OCI-LY1 (cell line): ENCODE results near the gene CAT.

ENCODE experiments used
- H2AFZ ChIP-seq: fragments of 200-600 bp; sonication (generic), shearing (Covaris generic); 2 replicates; pipeline ENCODE4 v1.6.0; 2014; ENCODE audit warnings: antibody characterized with exemption, mild to moderate bottlenecking, low read length
- H3F3A ChIP-seq: fragments of 200-600 bp; sonication (generic), shearing (Covaris generic); 2 replicates; pipeline ENCODE4 v1.6.0; 2014; ENCODE audit warnings: mild to moderate bottlenecking, antibody characterized with exemption, low read length, moderate library complexity; ENCODE audit not compliant: insufficient read depth
- H3K27ac ChIP-seq: fragments of 200-600 bp; sonication (generic); 2 replicates; pipeline ENCODE4 v1.5.1; 2014; ENCODE audit warnings: low read length, mixed run types, mild to moderate bottlenecking, low read depth; ENCODE audit not compliant: poor library complexity, severe bottlenecking
- H3K27me3 ChIP-seq: fragments of 200-600 bp; sonication (generic); 2 replicates; pipeline ENCODE4 v1.6.0; 2014; ENCODE audit warnings: antibody characterized with exemption, mild to moderate bottlenecking, low read length, moderate library complexity; ENCODE audit not compliant: insufficient read depth
- H3K36me3 ChIP-seq: fragments of 200-600 bp; sonication (generic); 2 replicates; pipeline ENCODE4 v1.6.1; 2014; ENCODE audit warnings: mild to moderate bottlenecking, antibody characterized with exemption, low read length, moderate library complexity, mixed read lengths; ENCODE audit not compliant: insufficient read depth
- H3K4me1 ChIP-seq: fragments of 200-600 bp; sonication (generic); 2 replicates; pipeline ENCODE4 v1.5.1; 2014; ENCODE audit warnings: mild to moderate bottlenecking, low read length, moderate library complexity; ENCODE audit not compliant: insufficient read depth, severe bottlenecking
- H3K4me2 ChIP-seq: fragments of 200-600 bp; sonication (generic), shearing (Covaris generic); 2 replicates; pipeline ENCODE4 v1.6.1; 2014; ENCODE audit warnings: low read length
- H3K4me3 ChIP-seq: fragments of 200-600 bp; sonication (generic); 2 replicates; pipeline ENCODE4 v1.5.1; 2014; ENCODE audit warnings: low read length, low read depth, mild to moderate bottlenecking, mixed read lengths; ENCODE audit not compliant: poor library complexity, severe bottlenecking
- H3K79me2 ChIP-seq: fragments of 200-600 bp; shearing (Covaris generic); 2 replicates; pipeline ENCODE4 v1.6.1; 2016; ENCODE audit warnings: mixed run types, low read length, mixed read lengths; ENCODE audit not compliant: insufficient read depth
- H3K9ac ChIP-seq: fragments of 200-600 bp; sonication (generic), shearing (Covaris generic); 2 replicates; pipeline ENCODE4 v1.6.1; 2014; ENCODE audit warnings: mild to moderate bottlenecking, low read length, mixed read lengths
- H3K9me2 ChIP-seq: fragments of 200-600 bp; sonication (generic), shearing (Covaris generic); 2 replicates; pipeline ENCODE4 v1.6.1; 2014; ENCODE audit warnings: low read depth, mild to moderate bottlenecking, low read length, mixed read lengths
- H3K9me3 ChIP-seq: fragments of 200-600 bp; shearing (Covaris generic); 2 replicates; pipeline ENCODE4 v1.6.1; 2014; ENCODE audit warnings: low read length, mixed read lengths
- H4K20me1 ChIP-seq: fragments of 200-600 bp; sonication (generic), shearing (Covaris generic); 2 replicates; pipeline ENCODE4 v1.6.0; 2016; ENCODE audit warnings: mild to moderate bottlenecking, low read length; ENCODE audit not compliant: insufficient read depth
- EZH2 ChIP-seq: fragments of 200-600 bp; sonication (generic), shearing (Covaris generic); IDR thresholded peaks from 2 replicates; pipeline ENCODE4 v1.8.0; 2017; ENCODE audit warnings: borderline replicate concordance, mixed run types, mild to moderate bottlenecking, antibody characterized with exemption, low read length, moderate library complexity, mixed read lengths
- TF ChIP-seq, protein P1 (sequence below): fragments of 200-600 bp; sonication (generic), shearing (Covaris generic); IDR thresholded peaks from 2 replicates; pipeline ENCODE4 v1.5.1; 2017; ENCODE audit warnings: mild to moderate bottlenecking, antibody characterized with exemption, low read length, moderate library complexity, mixed read lengths

The CAT gene

DNA sequence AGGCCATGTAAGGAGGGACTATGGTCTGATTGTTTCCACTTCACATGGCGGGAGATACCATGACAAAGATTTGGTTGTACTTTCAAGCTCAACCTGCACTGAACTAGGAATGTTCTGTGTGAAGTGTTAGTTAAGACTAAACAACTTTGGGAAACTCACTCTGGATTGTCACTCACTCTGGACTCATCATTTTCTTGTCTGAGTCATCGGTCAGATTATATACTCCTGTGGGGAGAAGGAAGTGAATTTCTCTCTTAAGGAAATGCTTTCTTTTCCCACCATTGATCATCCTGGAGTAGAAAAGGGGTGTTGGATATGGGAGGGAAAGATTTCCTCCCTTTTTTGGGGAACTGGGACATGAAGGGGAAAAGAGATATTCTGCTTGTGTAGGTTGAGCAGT lies 26.9 kb upstream of the CAT start:
- no peak overlapping the region for H3K9ac ChIP-seq
- no peaks in the 10 kb centered on the region for H3K36me3 ChIP-seq
- no peak overlapping the region for H3K27ac ChIP-seq
- H4K20me1 ChIP-seq = no peaks in the 10 kb centered on the region
- no peak overlapping the region for H3K4me3 ChIP-seq
- TF ChIP-seq EZH2 = no peak
- TF ChIP-seq, protein P1, sequence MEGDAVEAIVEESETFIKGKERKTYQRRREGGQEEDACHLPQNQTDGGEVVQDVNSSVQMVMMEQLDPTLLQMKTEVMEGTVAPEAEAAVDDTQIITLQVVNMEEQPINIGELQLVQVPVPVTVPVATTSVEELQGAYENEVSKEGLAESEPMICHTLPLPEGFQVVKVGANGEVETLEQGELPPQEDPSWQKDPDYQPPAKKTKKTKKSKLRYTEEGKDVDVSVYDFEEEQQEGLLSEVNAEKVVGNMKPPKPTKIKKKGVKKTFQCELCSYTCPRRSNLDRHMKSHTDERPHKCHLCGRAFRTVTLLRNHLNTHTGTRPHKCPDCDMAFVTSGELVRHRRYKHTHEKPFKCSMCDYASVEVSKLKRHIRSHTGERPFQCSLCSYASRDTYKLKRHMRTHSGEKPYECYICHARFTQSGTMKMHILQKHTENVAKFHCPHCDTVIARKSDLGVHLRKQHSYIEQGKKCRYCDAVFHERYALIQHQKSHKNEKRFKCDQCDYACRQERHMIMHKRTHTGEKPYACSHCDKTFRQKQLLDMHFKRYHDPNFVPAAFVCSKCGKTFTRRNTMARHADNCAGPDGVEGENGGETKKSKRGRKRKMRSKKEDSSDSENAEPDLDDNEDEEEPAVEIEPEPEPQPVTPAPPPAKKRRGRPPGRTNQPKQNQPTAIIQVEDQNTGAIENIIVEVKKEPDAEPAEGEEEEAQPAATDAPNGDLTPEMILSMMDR = no peak
- no peaks in the 10 kb centered on the region for H3K9me2 ChIP-seq
- H3K9me3 ChIP-seq = peaks cover 6% of the 10 kb centered on the region
- no peaks in the 10 kb centered on the region for H3K27me3 ChIP-seq
- H3K4me1 ChIP-seq = no peaks in the 10 kb centered on the region
- H2AFZ ChIP-seq = no peak overlapping the region
- no peaks in the 10 kb centered on the region for H3F3A ChIP-seq
- no peak overlapping the region for H3K4me2 ChIP-seq
- H3K79me2 ChIP-seq = no peaks in the 10 kb centered on the region

DNA sequence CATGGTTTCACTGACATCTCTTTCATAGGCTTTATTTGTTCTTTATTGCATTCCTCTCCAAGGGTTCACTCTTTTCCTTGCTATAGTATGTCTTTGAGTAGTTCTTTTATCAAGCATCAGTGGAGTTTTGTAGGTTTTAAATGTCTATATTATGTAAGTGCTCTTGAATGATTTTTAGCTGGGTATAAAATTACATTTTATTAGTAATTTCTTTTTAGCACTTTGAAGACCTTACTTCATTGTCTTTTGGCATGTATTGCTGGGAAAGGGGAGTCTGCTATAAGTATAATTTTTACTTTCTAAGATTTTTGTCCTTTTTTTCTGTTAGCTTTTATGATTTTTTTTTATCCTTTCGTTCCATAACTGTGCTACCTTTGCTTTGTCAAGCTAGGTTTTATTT lies 25.5 kb upstream of the CAT start:
- H3K27me3 ChIP-seq = no peaks in the 10 kb centered on the region
- H2AFZ ChIP-seq = no peak overlapping the region
- no peak for TF ChIP-seq EZH2
- TF ChIP-seq, protein P1 = no peak
- H3K4me2 ChIP-seq = no peak overlapping the region
- H3K36me3 ChIP-seq = no peaks in the 10 kb centered on the region
- H3K4me3 ChIP-seq = no peak overlapping the region
- no peaks in the 10 kb centered on the region for H3K79me2 ChIP-seq
- no peaks in the 10 kb centered on the region for H3F3A ChIP-seq
- no peak overlapping the region for H3K9ac ChIP-seq
- no peaks in the 10 kb centered on the region for H3K9me2 ChIP-seq
- H3K27ac ChIP-seq = no peak overlapping the region
- peaks cover 6% of the 10 kb centered on the region for H3K9me3 ChIP-seq
- no peaks in the 10 kb centered on the region for H4K20me1 ChIP-seq
- no peaks in the 10 kb centered on the region for H3K4me1 ChIP-seq

DNA sequence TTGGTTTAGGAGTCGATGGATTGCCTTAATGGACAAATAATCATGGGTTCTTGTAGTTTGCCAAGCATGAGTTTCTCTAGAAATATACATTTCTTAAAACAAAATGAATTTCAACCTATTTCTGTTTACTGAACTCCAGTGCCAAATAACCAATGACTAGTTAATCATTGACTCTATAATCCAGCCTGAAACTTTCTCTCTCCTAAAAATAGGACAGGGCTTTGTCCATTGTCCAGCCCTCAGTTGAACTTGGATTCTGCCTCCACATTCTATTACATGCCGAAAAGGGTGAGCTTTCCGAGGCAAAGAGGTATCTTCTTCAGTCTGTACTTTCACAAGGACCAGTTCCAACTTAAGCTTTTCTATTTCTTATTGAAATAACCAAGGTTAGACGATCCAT lies 23.2 kb upstream of the CAT start:
- Histone ChIP-seq H3K27ac (no peak overlapping the region), H3K27me3 (no peaks in the 10 kb centered on the region), H3K9ac (no peak overlapping the region), H4K20me1 (no peaks in the 10 kb centered on the region), H3K9me3 (peaks cover 6% of the 10 kb centered on the region), H3K9me2 (no peaks in the 10 kb centered on the region), H3K4me3 (no peak overlapping the region), H3F3A (no peaks in the 10 kb centered on the region), H3K4me2 (no peak overlapping the region), H2AFZ (no peak overlapping the region), H3K79me2 (no peaks in the 10 kb centered on the region), H3K36me3 (no peaks in the 10 kb centered on the region), H3K4me1 (no peaks in the 10 kb centered on the region)
- TF ChIP-seq, protein P1 = no peak
- no peak for TF ChIP-seq EZH2
